Measurements from ENCODE around the gene NCR3LG1. TPM values are rescaled to one million over a fixed set of nuclear protein-coding genes. Genes with fewer than 3 reads are reported as not detected.

NCR3LG1 gene
- total and polyA plus RNA-seq, 2 experiments from 2014 or later = 0.83 to 1.3 TPM

DNA sequence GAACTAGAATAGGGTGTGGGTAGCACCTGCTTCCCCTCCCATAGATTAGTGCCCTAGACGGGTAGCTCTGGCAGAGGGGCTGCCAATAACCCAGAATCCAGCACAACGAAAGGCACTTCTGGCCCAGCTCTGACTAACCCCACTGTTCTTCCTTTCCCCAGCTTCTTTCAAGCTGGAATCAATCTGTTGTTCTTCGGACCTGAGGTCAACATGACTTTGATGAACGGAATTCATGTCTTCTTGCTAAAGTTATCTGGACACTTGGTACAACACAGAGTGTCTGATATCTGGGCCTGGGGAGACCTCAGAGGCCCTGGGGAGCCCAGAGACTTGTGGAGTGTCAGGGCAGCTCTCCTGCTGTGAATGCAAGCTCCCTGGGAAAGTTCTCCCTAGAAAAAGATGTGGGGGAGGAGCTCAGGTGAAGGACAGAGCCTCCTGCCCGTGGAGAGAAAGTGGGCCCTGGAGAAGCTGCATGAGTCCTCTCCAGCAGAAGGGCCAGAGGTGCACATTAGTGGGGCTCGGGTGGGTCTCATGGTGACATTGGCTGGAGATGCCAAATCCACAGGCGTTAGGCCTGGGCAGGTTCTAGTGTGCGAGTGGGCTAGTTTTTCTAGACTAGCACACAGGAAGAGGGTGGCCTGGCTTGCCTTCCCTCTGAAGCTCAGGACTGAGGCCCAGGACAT lies 30.6 kb downstream of the NCR3LG1 start:
- no peaks in the 10 kb centered on the region for H3K27me3 ChIP-seq (replicated peaks; ENCODE audit: insufficient read depth)
- peak; percentile 40 for DNase-seq
- H3K4me1 ChIP-seq (ENCODE audit: insufficient read depth) = peaks cover 15% of the 10 kb centered on the region
- H2AFZ ChIP-seq = no peak overlapping the region
- no peaks in the 10 kb centered on the region for H3K79me2 ChIP-seq (ENCODE audit: insufficient read depth)
- no peak overlapping the region for H3K27ac ChIP-seq
- no peak overlapping the region for H3K4me3 ChIP-seq
- WGBS, 2 experiments (ENCODE audit: low coverage in 1 of 2, low lambda C conversion rate in 2 of 2, missing lambda C conversion rate in 2 of 2) = 64 to 67% methylated on average over 8 of the region's 8 CpGs
- H3K36me3 ChIP-seq (ENCODE audit: low read depth) = no peaks in the 10 kb centered on the region
- H3K9ac ChIP-seq = no peak overlapping the region
- no peak overlapping the region for H3K4me2 ChIP-seq (ENCODE audit: unreplicated experiment)
- in situ Hi-C loops (cut with MboI) = loop anchor here (10.0 kb wide), 1 partner anchor 123 kb away; no protein-coding TSS in a partner anchor
- H3K9me3 ChIP-seq (ENCODE audit: low read depth) = no peaks in the 10 kb centered on the region
- TF ChIP-seq EZH2phosphoT487 (IDR thresholded peaks at IDR 0.05; ENCODE audit: insufficient read depth, low read depth) (no peak), EZH2 (IDR thresholded peaks at IDR 0.05; ENCODE audit: insufficient read depth, poor library complexity, severe bottlenecking) (no peak)
- H3K9me2 ChIP-seq (ENCODE audit: insufficient read depth) = no peaks in the 10 kb centered on the region
- 0 out of 2 replicates have a peak, but pooled peaks cover 7% of the 10 kb centered on the region for H3F3A ChIP-seq (ENCODE audit: insufficient read depth)
- H4K20me1 ChIP-seq (ENCODE audit: insufficient read depth) = no peaks in the 10 kb centered on the region

DNA sequence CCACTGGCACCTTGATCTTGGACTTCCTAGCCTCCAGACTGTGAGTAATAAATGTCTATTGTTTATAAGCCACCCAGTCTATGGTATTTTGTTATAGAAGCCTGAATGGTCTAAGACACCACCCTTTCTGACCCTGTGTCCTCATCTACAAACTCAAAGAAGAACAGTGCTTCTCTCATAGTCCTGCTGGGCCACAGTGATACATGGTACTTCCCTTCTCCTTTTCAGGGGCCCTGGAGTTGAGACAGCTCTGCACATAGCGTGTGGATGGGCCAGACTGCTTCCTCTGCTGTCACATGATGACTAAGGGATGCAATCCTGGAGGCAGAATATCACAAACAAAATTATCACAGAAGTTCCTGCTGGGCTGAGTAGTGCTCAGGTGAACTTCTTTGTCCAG lies 31.9 kb downstream of the NCR3LG1 start:
- 91 to 94% methylated on average over 1 of the region's 1 CpG for WGBS, 2 experiments (ENCODE audit: low coverage in 1 of 2, low lambda C conversion rate in 2 of 2, missing lambda C conversion rate in 2 of 2)
- TF ChIP-seq EZH2 (IDR thresholded peaks at IDR 0.05; ENCODE audit: insufficient read depth, poor library complexity, severe bottlenecking) (no peak), EZH2phosphoT487 (IDR thresholded peaks at IDR 0.05; ENCODE audit: insufficient read depth, low read depth) (no peak)
- DNase-seq = peak; percentile 45
- Histone ChIP-seq H3K4me3 (no peak overlapping the region), H3K9me3 (ENCODE audit: low read depth) (no peaks in the 10 kb centered on the region), H3K9ac (no peak overlapping the region), H3F3A (ENCODE audit: insufficient read depth) (0 out of 2 replicates have a peak, but pooled peaks cover 7% of the 10 kb centered on the region), H3K36me3 (ENCODE audit: low read depth) (no peaks in the 10 kb centered on the region), H3K9me2 (ENCODE audit: insufficient read depth) (no peaks in the 10 kb centered on the region), H3K79me2 (ENCODE audit: insufficient read depth) (no peaks in the 10 kb centered on the region), H3K4me2 (ENCODE audit: unreplicated experiment) (no peak overlapping the region), H4K20me1 (ENCODE audit: insufficient read depth) (no peaks in the 10 kb centered on the region), H3K4me1 (ENCODE audit: insufficient read depth) (peaks cover 15% of the 10 kb centered on the region), H2AFZ (no peak overlapping the region), H3K27me3 (replicated peaks; ENCODE audit: insufficient read depth) (no peaks in the 10 kb centered on the region), H3K27ac (no peak overlapping the region)
- in situ Hi-C loops (cut with MboI) = loop anchor here (10.0 kb wide), 1 partner anchor 121 kb away; no protein-coding TSS in a partner anchor

DNA sequence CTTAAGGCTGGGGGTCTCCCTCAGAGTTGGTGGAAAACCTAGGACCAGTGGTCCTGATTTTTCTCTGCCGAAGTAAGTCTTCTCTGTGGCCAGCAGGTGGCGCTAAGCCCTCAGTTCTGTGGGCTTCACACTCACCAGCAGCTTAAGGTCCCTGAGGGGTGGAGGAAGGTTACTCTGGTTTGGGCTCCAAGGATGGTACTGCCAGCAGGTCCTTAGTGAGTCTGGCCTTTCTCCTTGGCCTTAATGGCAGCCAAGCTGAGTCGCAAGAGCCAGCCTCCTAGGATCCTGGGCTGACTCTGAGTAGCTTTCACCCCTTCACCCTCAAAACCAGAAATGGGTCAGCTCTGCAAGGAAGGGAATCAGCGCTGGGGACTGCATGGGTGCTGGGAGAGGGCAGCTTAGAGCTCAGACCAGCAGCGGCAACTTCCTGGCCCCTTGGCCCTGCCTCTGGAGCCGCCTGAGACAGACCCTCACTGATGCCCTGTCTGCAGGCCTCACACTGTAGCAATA lies 32.5 kb downstream of the NCR3LG1 start:
- TF ChIP-seq EZH2 (IDR thresholded peaks at IDR 0.05; ENCODE audit: insufficient read depth, poor library complexity, severe bottlenecking) = no peak
- Histone ChIP-seq H3K4me1 (ENCODE audit: insufficient read depth) (peaks cover 15% of the 10 kb centered on the region), H4K20me1 (ENCODE audit: insufficient read depth) (no peaks in the 10 kb centered on the region), H3K9me3 (ENCODE audit: low read depth) (no peaks in the 10 kb centered on the region), H3K36me3 (ENCODE audit: low read depth) (no peaks in the 10 kb centered on the region), H2AFZ (no peak overlapping the region), H3K27me3 (replicated peaks; ENCODE audit: insufficient read depth) (no peaks in the 10 kb centered on the region), H3K9me2 (ENCODE audit: insufficient read depth) (no peaks in the 10 kb centered on the region), H3K79me2 (ENCODE audit: insufficient read depth) (no peaks in the 10 kb centered on the region), H3K9ac (no peak overlapping the region), H3K4me3 (no peak overlapping the region), H3K27ac (no peak overlapping the region), H3F3A (ENCODE audit: insufficient read depth) (0 out of 2 replicates have a peak, but pooled peaks cover 7% of the 10 kb centered on the region), H3K4me2 (ENCODE audit: unreplicated experiment) (no peak overlapping the region)
- in situ Hi-C loops (cut with MboI) = loop anchor here (10.0 kb wide), 1 partner anchor 121 kb away; no protein-coding TSS in a partner anchor
- WGBS, 2 experiments (ENCODE audit: low coverage in 1 of 2, low lambda C conversion rate in 2 of 2, missing lambda C conversion rate in 2 of 2) = 26 to 29% methylated on average over 6 of the region's 6 CpGs
- peak; percentile 85 for DNase-seq

DNA sequence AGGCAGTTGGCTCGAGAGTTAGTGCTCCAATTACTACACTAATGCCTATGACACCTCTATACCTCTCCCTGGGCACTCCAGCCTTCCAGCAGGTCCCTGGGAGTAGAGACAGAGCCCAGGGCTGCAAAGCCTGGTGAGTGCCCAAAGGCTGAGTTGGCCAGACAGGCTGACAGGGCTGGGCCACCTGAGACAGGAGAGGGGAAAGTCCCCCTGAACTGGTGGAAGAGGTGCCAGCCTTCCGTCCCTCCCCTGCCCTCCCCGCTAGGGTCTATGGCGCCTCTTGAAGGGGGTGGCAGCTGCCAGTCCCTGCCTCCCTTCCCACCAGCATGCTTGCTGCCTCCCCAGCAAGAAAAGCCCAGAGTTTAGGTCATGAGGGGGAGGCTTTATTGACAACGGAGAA lies 33.9 kb downstream of the NCR3LG1 start:
- no peaks in the 10 kb centered on the region for H3K9me2 ChIP-seq (ENCODE audit: insufficient read depth)
- DNase-seq = no peak
- no peak overlapping the region for H2AFZ ChIP-seq
- H3F3A ChIP-seq (ENCODE audit: insufficient read depth) = 0 out of 2 replicates have a peak, but pooled peaks cover 7% of the 10 kb centered on the region
- H3K79me2 ChIP-seq (ENCODE audit: insufficient read depth) = no peaks in the 10 kb centered on the region
- in situ Hi-C loops (cut with MboI) = loop anchor here (10.0 kb wide), 1 partner anchor 119 kb away; no protein-coding TSS in a partner anchor
- H3K4me1 ChIP-seq (ENCODE audit: insufficient read depth) = peaks cover 15% of the 10 kb centered on the region
- TF ChIP-seq EZH2 (IDR thresholded peaks at IDR 0.05; ENCODE audit: insufficient read depth, poor library complexity, severe bottlenecking) = no peak
- no peak for TF ChIP-seq EZH2phosphoT487 (IDR thresholded peaks at IDR 0.05; ENCODE audit: insufficient read depth, low read depth)
- 39 to 62% methylated on average over 5 of the region's 5 CpGs for WGBS, 2 experiments (ENCODE audit: low coverage in 1 of 2, low lambda C conversion rate in 2 of 2, missing lambda C conversion rate in 2 of 2)
- no peak overlapping the region for H3K9ac ChIP-seq
- 0 out of 2 replicates have a peak, but pooled peaks cover 5% of the 10 kb centered on the region for H3K27me3 ChIP-seq (replicated peaks; ENCODE audit: insufficient read depth)
- no peak overlapping the region for H3K27ac ChIP-seq
- H4K20me1 ChIP-seq (ENCODE audit: insufficient read depth) = no peaks in the 10 kb centered on the region
- H3K36me3 ChIP-seq (ENCODE audit: low read depth) = no peaks in the 10 kb centered on the region
- H3K9me3 ChIP-seq (ENCODE audit: low read depth) = no peaks in the 10 kb centered on the region
- no peak overlapping the region for H3K4me2 ChIP-seq (ENCODE audit: unreplicated experiment)
- no peak overlapping the region for H3K4me3 ChIP-seq

Data from GM23248 (cell line).